HG03378 (cell line): ENCODE data around the gene ANK3.

ENCODE experiments used
- ATAC-seq: cut with Tn5 transposase; IDR thresholded peaks from one replicate; pipeline ENCODE4 v1.9.1; 2021; ENCODE audit warnings: mild to moderate bottlenecking, moderate library complexity; ENCODE audit not compliant: unreplicated experiment

Gene ANK3

DNA sequence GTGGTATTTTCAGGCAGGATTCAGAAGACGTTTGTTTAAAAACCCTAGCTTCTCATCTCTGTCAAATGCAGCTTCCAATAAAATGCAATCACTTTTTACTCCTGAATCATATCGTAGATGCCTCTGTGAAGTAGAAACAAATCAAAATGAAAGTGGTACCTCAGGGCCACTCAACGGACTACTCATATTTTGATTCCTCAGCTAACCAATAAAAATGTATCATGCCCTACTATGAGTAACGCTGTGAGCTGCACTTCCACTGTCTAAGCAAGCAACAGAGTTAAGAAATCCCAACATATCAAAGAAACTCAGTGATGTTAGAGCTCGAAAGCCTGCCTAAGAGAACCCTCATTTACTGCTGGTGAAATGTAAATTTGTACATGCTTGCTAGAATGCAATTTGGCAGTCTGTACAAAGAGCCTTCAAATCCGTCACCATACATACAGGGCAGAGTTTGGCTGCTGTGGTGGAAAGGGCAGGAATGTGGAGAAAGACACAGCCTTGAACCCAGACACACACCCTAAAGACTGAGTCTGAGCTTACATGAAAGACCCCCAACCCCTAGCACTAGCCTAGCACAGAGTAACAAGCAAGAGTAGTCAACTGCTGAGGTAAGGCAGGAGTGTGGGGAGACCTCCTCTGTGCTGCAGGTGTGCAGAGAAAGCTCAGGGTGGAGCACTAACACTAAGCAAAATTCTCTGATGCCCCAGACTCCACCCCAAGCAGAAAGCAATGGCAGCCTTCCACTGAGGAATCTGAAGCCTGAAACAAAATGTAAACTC lies 151.5 kb downstream of the ANK3 start:
- peak; percentile 40 for ATAC-seq

DNA sequence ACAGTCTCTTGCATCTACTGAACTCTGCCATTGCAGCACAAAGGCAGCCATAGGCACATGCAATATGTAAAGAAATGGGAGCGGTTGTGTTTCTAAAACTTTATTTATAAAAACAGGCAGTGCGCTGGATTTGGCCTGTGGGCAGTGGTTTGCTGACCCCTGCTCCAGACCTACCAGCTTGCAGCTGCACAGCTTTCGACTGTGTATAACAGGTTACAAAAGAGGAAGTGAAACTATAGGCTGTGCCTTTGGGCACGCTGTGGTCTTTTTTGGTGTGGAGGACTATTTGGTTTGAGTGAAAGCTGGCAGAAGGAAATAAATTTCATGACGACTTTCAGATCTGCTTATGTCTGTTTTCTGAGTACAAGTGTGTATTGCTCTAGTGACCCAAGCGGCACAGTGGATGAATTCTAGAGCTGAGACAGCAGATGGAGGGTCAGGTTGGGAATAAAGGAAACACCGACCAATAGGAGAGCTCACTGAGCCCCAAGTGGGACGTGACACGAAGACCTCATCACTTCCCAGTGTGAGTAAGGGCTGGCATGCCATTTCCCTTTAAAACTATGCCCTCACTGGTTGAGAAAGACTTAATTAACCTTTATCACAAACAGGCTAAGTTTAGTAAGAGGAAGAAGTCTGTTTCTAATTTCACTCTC lies 152.7 kb downstream of the ANK3 start:
- peak; percentile 97 for ATAC-seq

DNA sequence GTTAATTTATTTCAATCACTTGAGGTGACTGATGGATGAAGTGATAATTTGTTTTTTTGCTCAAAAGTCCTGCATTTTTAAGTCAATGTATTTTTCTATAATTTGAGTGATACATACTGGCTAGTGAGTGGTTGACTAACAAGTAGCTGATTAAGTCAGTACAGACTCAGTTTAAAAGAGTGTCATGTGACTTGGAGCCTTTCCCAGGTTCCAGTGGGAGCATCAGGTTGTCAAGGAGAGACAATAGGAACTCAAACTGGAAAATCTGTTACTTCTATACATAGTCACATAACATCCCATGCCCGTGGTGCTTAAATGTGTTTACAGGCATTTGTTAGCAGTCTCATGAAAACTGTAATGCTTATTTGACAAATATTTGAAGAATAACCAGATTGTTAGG lies 154.7 kb downstream of the ANK3 start:
- no peak for ATAC-seq

DNA sequence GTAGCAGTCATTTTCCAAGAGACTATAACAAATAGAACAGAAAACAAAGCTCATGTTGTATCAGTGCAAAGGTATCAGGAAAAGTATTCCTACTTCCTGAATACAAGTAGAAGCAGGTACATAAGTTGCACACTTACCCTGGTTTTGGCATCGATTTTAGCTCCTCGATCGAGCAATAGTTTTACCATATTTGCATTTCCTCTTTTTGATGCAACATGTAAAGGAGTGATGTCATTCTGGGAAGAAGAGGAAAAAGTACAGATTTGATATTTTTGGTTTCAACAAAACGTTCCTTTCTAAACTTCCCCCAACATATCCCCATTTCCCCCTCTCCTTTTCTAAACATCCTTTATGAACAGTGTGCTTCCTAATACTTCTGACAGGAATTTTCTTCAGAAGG lies 155.1 kb downstream of the ANK3 start:
- ATAC-seq: no peak

DNA sequence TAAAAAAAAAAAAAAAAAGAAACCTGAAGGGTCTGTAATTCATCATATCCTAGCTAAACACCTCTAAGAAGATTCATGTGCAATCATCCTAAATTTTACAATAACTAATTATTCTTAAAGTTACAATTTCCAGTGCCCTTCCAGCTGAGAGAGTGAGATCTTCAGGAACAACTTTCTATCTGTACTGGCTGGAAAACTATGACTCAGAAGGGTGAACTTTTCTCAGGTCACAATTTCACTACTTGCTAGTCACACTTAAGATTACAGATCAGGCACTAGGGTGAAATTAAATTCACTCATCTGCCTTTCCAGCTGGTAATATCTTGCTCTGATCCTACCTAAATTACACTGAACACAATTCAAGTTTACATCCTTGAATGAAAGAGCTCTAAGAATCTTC lies 158.8 kb downstream of the ANK3 start:
- no peak for ATAC-seq

DNA sequence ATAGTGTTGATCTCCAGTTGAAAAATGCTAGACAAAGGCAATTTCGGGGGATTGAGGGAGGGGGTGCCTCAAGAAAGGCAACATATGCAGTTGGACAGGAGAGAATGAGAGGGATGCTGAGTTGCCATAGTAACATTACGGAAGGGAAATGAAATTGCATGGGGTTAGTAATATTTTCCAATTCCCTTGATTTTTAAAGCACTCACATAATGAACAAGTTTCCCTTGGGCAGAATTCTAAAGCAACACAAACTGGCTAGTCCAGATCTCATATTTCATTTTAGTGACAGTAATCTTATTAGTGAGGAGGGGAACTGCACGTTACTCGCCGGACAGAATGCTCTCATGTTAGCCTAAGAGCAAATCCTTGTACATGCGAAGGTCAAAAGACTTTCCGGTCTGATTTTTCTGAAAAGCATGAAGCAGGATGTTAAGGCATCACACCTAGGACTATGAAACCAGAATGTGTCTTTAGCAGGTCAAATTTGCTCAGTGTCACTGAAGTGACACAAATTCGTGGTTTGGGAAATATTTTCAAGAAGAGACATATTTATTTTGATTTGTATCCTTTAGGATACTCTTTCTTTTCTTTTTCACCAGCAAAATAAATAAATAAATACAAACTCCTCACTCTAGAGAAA lies 165.5 kb downstream of the ANK3 start:
- ATAC-seq: no peak

DNA sequence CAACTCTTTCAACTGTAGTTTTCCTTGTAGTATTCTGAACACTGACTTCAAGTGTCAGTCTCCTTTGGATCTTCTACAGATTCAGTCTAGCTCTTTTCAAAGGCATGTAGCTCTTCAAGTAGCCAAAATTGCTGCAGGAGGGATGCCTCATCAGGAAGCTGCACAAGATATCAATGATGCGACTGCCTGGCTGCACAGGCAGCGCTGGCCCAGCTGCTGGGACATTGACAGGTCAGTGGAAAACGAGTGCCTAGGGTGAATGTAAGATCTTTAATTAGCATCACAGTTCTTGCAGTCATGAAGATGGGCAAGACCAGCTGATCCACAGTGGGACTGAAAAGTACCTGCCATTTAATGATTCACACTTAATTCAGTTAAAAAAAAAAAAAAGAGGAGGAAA lies 167.6 kb downstream of the ANK3 start:
- ATAC-seq: no peak

DNA sequence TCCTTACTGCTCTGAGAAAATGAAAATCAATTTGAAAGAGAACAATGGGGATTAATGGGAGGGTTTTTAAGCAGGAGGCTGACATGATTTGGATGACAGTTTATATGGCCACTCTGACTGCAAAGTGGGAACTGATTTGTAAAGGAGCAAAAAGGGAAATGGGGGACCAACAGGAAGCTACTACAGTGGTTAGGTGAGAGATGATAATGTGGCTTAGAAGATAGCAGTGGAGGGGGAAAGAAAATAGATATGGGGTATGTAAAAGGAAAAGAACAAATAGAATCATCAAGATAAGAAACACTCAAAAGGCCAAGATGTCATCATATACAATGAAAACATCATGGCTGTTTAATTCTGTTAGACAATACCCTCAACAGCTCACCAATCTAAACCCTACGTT lies 177.5 kb downstream of the ANK3 start:
- ATAC-seq: no peak

DNA sequence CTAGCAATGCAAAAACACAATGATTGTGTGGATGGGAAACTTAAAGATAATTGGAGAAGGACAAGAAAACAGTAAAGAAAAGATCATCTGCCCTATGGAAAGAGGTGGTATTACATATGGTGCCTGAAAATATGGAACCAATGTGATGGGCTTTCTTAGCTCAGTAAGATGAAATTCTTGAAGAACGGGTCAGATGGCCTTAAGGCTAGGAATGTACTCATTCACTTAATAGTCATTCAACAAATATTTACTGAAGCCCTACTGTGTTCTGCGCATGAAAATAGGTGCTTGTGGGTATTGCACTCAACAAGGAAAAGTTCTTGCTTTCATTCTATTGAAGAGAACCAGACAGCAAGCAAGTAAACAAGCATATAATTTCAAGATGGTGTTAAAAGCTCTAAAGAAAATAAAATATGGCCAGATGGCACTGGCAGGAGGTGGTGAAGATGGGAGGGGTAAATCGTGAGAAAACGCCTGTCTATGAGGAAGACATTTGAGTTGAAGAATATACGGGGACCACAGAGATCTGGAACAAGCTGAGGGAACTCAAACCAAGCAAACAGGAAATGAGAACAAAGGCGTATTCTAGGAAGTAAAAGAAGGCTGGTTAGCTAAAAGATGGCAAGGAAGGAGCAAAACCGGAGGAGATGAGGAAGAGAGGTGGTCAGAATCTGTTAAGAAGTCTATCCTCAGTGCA lies 179.7 kb downstream of the ANK3 start:
- no peak for ATAC-seq

DNA sequence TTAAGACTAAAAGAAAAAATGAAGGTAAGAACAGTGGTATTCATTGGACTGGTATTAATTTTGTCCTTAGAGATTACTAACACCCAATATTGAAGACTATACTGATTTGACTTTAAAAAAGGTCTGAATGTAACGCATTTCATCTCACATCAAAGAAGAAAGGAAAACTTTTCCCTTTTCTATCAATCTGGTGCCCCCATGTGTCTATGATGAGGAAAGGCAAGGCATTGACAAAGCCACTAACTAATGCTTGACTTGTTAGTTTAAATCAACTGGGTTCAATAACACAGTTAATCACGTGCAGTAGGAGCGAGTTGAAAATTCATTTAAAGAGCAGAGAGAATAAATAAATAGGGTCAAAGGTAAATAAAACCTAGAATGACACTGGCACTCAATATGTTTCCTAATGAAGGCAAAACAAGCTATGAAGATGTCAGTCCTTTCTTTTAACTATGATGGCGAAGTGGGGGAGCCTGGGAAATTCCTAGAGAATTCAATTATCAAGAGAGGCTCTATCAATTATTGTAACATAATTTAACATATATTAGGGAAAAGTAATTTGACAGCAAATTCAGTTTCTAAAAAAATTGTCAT lies 180.9 kb downstream of the ANK3 start:
- ATAC-seq: no peak

DNA sequence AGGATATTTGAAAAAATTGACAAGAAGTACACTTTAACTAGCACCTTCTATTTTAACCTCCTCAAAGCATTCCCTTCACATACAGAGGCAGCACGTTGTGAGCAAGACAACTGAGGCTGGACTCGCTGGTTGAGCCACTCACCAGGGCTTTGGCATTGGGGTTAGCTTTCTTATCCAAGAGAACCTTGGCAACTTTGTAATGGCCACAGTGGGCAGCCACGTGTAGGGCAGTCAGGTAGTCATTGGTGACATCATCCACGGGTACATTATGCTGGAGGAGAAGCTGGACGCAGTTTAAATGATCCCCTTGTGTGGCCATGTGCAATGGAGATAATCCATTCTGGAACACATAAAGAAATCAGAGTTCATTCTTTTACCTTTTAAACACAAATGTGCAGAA lies 181.8 kb downstream of the ANK3 start:
- no peak for ATAC-seq

DNA sequence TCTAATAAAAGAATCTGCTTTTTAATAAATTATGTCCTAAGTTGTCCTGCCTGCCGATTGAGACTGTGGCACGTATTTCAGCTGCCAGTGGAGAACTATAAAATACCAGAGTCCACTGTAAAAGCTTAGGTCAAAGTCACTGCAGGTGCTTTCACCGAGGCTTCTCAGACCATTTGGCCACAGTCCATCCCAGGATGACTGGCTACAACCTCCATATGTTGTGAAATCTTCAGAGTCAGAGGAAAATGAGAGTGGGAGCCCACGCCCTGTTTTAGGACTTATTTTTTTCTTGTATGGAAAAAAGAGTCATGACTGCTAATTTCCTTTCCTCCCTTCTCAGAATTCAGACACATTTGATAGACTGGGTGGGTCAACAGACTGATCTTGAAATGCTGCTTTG lies 182.9 kb downstream of the ANK3 start:
- ATAC-seq: no peak

DNA sequence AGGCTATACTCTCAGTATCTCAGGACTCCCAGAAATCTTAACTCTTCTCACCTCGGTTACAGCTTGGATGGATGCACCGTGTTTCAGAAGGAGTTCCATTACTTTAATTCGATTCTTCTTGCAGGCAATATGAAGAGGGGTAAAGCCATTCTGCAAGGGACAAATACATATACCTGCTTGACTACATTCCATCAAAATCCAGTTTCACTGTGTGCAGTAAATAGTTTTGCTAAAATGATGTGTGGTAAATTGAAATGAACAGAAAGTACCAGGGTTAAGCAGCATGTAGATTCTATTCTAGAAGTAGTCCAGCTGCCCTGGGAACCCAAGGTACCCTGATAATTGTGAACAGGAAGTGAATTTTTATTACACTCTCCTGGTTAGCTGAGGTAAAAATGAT lies 183.9 kb downstream of the ANK3 start:
- no peak for ATAC-seq

DNA sequence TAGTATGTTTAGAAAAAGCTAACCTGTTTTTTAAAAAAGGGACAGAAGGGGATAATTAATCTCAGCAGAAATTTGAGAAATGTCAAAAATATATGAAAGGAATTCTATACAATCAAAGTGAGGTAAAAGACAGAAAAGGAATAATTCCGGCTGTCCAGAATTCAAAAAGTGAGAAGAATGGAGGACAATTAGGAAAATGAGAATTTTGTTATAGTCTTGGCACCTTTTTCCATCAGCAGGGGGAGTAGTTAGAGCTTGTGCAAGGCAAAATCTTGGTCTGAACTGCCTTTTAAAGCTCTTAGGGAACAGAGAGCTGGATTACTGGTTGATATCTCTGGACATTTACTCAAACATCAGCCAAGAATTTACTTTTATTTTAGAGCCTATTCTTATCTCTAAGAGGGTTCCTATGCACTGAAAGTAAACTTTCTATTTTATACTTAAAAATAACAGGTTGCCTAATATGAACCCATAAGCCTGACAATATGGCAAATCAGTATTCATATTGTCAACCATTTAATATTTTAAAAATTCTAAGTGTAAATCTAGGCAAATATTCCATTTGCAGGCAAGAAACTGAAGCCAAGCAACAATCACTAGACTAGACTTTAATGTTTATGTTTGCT lies 185.6 kb downstream of the ANK3 start:
- no peak for ATAC-seq

DNA sequence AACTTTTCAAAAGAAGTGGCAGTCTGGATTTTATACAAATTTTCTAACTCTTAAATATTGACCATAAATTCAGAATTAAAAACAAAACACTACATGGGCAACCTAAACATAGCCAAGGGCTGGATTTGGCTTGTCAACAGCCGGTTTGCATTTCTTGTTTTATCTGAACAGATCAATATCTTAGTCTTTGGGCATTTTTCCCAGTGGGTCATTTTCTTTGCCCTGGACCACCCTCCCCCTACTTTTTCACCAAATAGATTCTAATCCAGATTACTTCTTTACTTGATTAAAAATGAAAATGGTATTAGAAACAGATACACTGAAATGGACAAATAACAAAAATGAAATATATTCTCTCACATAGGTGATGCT lies 189.0 kb downstream of the ANK3 start:
- ATAC-seq: no peak

DNA sequence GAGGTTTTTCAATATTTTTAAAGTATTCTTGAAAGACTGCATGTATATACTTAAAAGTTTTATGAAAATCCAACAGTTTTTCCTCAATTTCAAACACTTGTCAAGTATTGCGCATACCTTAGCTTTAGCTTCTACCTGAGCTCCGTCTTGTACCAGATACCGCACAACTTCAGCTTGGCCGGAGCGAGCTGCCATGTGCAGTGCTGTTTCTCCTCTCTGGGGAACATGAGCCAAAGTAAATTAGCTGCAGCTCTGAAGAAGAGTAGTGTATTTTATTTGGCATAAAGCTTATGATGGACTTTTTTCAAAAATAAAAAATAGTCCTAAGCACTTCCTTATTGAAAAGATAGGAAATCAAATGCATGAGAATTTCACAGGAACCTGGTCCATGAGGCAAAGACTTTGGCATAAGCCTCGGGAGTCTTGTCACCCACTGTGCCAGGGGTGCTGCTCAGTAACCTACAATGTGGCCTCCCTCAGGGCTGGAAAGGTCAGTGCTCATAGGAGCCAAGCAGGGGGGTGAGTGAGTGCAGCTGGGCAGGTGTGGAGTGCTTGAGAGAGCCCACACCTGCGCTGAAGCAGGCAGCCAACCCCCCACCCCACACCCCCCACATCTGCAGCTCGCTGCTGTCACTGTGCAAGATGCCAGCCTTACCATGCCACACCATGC lies 189.5 kb downstream of the ANK3 start:
- ATAC-seq: no peak

DNA sequence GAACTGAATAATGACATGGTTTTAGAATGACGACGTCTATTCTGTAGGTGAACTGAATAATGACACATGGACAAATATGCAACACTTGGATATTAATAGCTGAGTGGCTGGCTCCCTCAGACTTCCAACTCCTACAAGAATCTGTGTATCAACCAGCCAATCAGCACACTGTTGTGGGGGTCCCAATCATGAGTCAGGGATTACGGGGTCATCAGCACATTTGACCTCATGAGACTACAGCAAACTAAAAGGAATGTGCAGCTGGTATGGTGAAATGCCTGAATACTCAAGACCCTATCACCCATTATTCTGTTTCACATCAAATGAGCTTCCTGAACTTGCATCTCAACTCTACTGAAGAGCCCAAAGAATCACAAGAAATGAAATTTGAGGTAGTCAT lies 192.5 kb downstream of the ANK3 start:
- ATAC-seq: no peak

DNA sequence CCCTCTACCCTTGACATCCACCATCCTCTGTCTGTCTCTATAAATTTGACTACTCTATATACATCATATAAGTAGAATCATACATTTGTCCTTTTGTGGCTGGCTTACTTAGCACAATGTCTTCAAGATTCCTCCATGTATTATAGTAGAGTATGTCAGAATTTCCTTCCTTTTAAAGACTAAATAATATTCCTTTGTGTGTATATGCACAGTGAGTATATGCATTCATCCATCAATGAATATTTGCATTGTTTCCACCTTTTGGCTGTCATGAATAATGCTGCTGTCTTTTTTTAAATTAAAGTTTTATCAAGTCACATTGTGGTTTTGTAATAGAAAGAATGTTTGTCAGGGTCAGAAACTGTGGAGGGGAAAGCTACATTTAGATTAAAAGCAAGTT lies 195.3 kb downstream of the ANK3 start:
- ATAC-seq: no peak

DNA sequence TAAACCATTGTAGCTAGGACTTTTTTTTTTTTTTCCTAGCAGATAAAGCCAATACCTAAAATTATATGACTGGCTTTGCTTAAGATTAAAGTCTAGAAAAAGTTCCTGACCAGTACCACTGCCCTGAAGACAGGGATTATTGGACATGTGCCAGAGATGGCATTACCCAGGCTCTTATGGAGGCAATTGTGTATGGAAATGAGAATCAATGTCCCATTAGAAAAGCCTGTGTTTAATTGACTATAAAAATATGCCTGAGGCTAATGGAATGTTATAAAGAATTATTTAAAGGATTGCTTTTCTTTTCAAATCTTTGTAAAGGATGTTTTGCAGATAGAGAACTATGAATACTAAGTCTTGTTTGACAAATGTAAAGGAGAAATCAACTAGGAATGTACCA lies 196.7 kb downstream of the ANK3 start:
- no peak for ATAC-seq

DNA sequence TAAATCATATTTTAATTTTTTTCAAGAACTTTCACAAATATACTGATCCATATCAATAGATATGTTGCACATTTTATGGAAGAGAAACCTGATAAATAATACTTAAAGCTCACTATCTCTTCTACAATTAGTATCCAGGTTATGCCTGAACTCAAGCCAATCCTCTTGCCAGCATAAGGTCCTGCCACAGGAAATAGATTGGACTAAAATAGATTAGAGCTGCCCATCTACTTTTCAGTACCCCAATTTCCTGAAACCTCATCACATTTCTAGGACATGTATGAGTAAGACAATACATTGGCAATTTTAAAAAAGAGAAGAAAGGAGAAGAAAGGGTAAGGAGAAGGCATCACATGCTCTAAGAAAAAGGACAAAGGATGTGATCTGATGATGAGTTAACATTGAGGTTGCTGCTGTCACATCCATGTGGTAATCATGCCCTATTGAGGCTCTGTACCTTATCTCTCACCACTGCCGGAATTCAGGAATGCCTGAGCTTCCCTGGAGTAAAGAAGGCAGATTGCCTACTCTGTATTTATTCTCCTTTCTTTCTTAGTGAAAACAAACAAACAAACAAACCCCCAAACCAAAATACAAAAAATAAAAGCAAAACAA lies 199.7 kb downstream of the ANK3 start:
- ATAC-seq: no peak
